A549 (cell line): ENCODE data around the gene MCM6. TPM values are rescaled to one million over a fixed set of nuclear protein-coding genes. Genes with fewer than 3 reads are reported as not detected.

Experiments used
- ATAC-seq, 2 experiments: fragments of 200-7000 bp in 1 of 2; fragments of >200 bp in 1 of 2; cut with Nextera tagmentation in 1 of 2; cut with Tn5 transposase in 1 of 2; 3 replicates each; pipeline versions ENCODE4 v1.8.0 to v1.9.1; 2018 to 2020; ENCODE audit warnings: mild to moderate bottlenecking in 1 of 2, moderate library complexity in 1 of 2
- CTCF ChIA-PET: fragments of 300-600 bp; sonication (Branson Sonifier 250); formaldehyde crosslinking; extraction: SDS; loops from one replicate; lab custom pipeline; 2021; ENCODE audit warnings: antibody characterized with exemption, inconsistent platforms; lab: Yijun Ruan, JAX
- POLR2A ChIA-PET: fragments of 350-600 bp; formaldehyde crosslinking; extraction: SDS; loops from one replicate; lab custom pipeline; 2021; ENCODE audit warnings: antibody characterized with exemption, inconsistent platforms; lab: Yijun Ruan, JAX
- DNase-seq, 2 experiments: peaks; one replicate each; pipeline versions ENCODE4 v3.0.0 to v3.0.0-alpha.2; 2011 to 2016; ENCODE audit warnings: low read depth in 1 of 2, low spot score in 1 of 2
- FAIRE-seq: peaks from 2 replicates; lab custom pipeline; 2011; peaks lifted over from hg19 to GRCh38; lab: Jason Lieb, UNC
- H3K27ac ChIP-seq, 2 experiments: fragments of >200 bp; sonication (Bioruptor Twin); formaldehyde crosslinking; 3 replicates each; pipeline ENCODE4 v1.5.1; 2016 to 2017
- H3K4me1 ChIP-seq: fragments of >200 bp; sonication (Bioruptor Twin); formaldehyde crosslinking; 3 replicates; pipeline ENCODE4 v1.6.1; 2016
- H3K4me2 ChIP-seq: fragments of >200 bp; sonication (Bioruptor Twin); formaldehyde crosslinking; 3 replicates; pipeline ENCODE4 v1.6.1; 2016
- H3K4me3 ChIP-seq: fragments of >200 bp; sonication (Bioruptor Twin); formaldehyde crosslinking; 3 replicates; pipeline ENCODE4 v1.5.1; 2016
- H3K9me3 ChIP-seq: fragments of >200 bp; sonication (Bioruptor Twin); formaldehyde crosslinking; 3 replicates; pipeline ENCODE4 v1.6.1; 2016
- ATOH8 ChIP-seq: fragments of 250-450 bp; sonication (Bioruptor Pico); IDR thresholded peaks from 2 replicates; pipeline ENCODE4 v1.5.0; 2020; ENCODE audit warnings: low read depth, mild to moderate bottlenecking, moderate library complexity
- BHLHE40 ChIP-seq: IDR thresholded peaks from 2 replicates; pipeline ENCODE4 v1.6.1; 2012; ENCODE audit warnings: low read depth, low read length, inconsistent platforms
- CBX2 ChIP-seq: fragments of 200-600 bp; sonication (generic); IDR thresholded peaks from 2 replicates; pipeline ENCODE4 v1.6.1; 2016; ENCODE audit warnings: low read depth, mild to moderate bottlenecking, borderline replicate concordance
- CBX8 ChIP-seq: fragments of 200-600 bp; sonication (generic); IDR thresholded peaks from 2 replicates; pipeline ENCODE4 v1.6.1; 2016
- CHD2 ChIP-seq: fragments of 150-350 bp; IDR thresholded peaks from 2 replicates; pipeline ENCODE4 v1.6.1; 2014; ENCODE audit warnings: low read length; ENCODE audit not compliant: partially characterized antibody
- CTCF ChIP-seq: fragments of >200 bp; sonication (Bioruptor Twin); formaldehyde crosslinking; IDR thresholded peaks from 3 replicates; pipeline ENCODE4 v1.5.1; 2016
- E2F6 ChIP-seq: IDR thresholded peaks from 2 replicates; pipeline ENCODE4 v1.6.1; 2012; ENCODE audit warnings: low read depth, borderline replicate concordance
- EHF ChIP-seq: fragments of 250-450 bp; sonication (Bioruptor Pico); IDR thresholded peaks from 2 replicates; pipeline ENCODE4 v1.5.0; 2020; ENCODE audit warnings: mild to moderate bottlenecking
- ELK1 ChIP-seq: fragments of 150-350 bp; IDR thresholded peaks from 2 replicates; pipeline ENCODE4 v1.6.1; 2014; ENCODE audit warnings: low read depth, mild to moderate bottlenecking, low read length
- EP300 ChIP-seq, 2 experiments: fragments of >200 bp; sonication (Bioruptor Twin); formaldehyde crosslinking; IDR thresholded peaks; 2 replicates in 1 of 2; 3 replicates in 1 of 2; pipeline ENCODE4 v1.6.1; 2016 to 2017
- FOSL2 ChIP-seq, 2 experiments: fragments of 450-650 bp in 1 of 2; fragments of >200 bp in 1 of 2; sonication (Bioruptor Twin) in 1 of 2; formaldehyde crosslinking; IDR thresholded peaks; 2 replicates each; pipeline versions ENCODE4 v1.5.0 to v1.6.1; 2016 to 2020; ENCODE audit warnings: mild to moderate bottlenecking in 1 of 2, moderate library complexity in 1 of 2
- HDAC2 ChIP-seq: fragments of 200-600 bp; sonication (generic); IDR thresholded peaks from 2 replicates; pipeline ENCODE4 v1.6.1; 2016
- HMGXB4 ChIP-seq: fragments of 250-450 bp; sonication (Bioruptor Pico); IDR thresholded peaks from 2 replicates; pipeline ENCODE4 v1.5.0; 2021; ENCODE audit warnings: mild to moderate bottlenecking, moderate library complexity, borderline replicate concordance
- JUNB ChIP-seq: fragments of >200 bp; sonication (Bioruptor Twin); formaldehyde crosslinking; IDR thresholded peaks from 2 replicates; pipeline ENCODE4 v1.6.1; 2016
- PHF8 ChIP-seq: fragments of 200-600 bp; sonication (generic); IDR thresholded peaks from 2 replicates; pipeline ENCODE4 v1.6.1; 2016; ENCODE audit warnings: low read depth, mild to moderate bottlenecking, antibody characterized with exemption, moderate library complexity, borderline replicate concordance
- POLR2A ChIP-seq: IDR thresholded peaks from 2 replicates; pipeline ENCODE4 v1.6.1; 2012; ENCODE audit warnings: mild to moderate bottlenecking, low read length
- RCOR1 ChIP-seq: fragments of 150-350 bp; IDR thresholded peaks from 2 replicates; pipeline ENCODE4 v1.6.1; 2014; ENCODE audit warnings: antibody characterized with exemption, low read length, low read depth
- REST ChIP-seq: fragments of 200-600 bp; sonication (generic); IDR thresholded peaks from 2 replicates; pipeline ENCODE4 v1.6.1; 2016; ENCODE audit warnings: antibody characterized with exemption, mild to moderate bottlenecking, moderate library complexity
- RFX5 ChIP-seq: fragments of 450-650 bp; IDR thresholded peaks from 2 replicates; pipeline ENCODE4 v1.7.1; 2014; ENCODE audit warnings: antibody characterized with exemption, mild to moderate bottlenecking, moderate library complexity
- RNF2 ChIP-seq: fragments of 200-600 bp; sonication (generic); IDR thresholded peaks from 2 replicates; pipeline ENCODE4 v1.6.1; 2016; ENCODE audit warnings: low read depth, mild to moderate bottlenecking, antibody characterized with exemption, moderate library complexity, borderline replicate concordance
- ZFP36 ChIP-seq: fragments of 450-650 bp; IDR thresholded peaks from 2 replicates; pipeline ENCODE4 v1.6.1; 2014; ENCODE audit warnings: borderline replicate concordance; ENCODE audit not compliant: partially characterized antibody
- ZSCAN20 ChIP-seq: fragments of 250-450 bp; sonication (Bioruptor Pico); IDR thresholded peaks from 2 replicates; pipeline ENCODE4 v1.8.0; 2022; ENCODE audit warnings: mild to moderate bottlenecking, moderate library complexity
- WGBS: methylation state at CpG from one replicate; pipeline ENCODE4 v1.1.6; 2017; ENCODE audit errors: missing lambda C conversion rate; 5-methylcytosine and 5-hydroxymethylcytosine counted together
- polyA plus RNA-seq, 4 experiments: library from polyadenylated mRNA; depleted of rRNA in 3 of 4; stranded (reverse); fragments of >200 nt; fragmentation: RNase III in 1 of 4; extraction: RNeasy Plus Mini Kit Qiagen cat#74134 plus additional on column Dnase treatment in 1 of 4; gene quantifications; 2 replicates in 3 of 4; 3 replicates in 1 of 4; pipeline ENCODE4 v1.2.3, GENCODE V29; 2011 to 2017

Gene MCM6
- polyA plus RNA-seq, 2 of the 4 experiments (the other 2 are of a cell fraction), result 59.6 to 61.4 TPM

- CTCF ChIA-PET, result interaction anchor here (0.6 to 1.9 kb wide), 4 partner anchors 9 to 890 kb away, joined by 3 to 7 read pairs (median 3); no protein-coding TSS in a partner anchor
- 100% methylated on average over 1 of the region's 1 CpG for WGBS
- ATAC-seq (no peak), FAIRE-seq (no peak), DNase-seq (no peak)
- Histone ChIP-seq H3K4me1 (no peaks in the 10 kb centered on the region), H3K27ac (no peak overlapping the region), H3K4me2 (no peak overlapping the region), H3K4me3 (no peak overlapping the region), H3K9me3 (no peaks in the 10 kb centered on the region)
- no peak for TF ChIP-seq CTCF
- no peak for TF ChIP-seq BHLHE40
- TF ChIP-seq ZFP36, result no peak
- no peak for TF ChIP-seq RCOR1
- no peak for TF ChIP-seq CHD2
- TF ChIP-seq PHF8, result no peak
- no peak for TF ChIP-seq HDAC2
- no peak for TF ChIP-seq JUNB
- TF ChIP-seq ZSCAN20 (CRISPR knock-in tag), result no peak
- POLR2A ChIA-PET, result no interaction called here
These were observed 18.7 kb upstream of the MCM6 start for GRCh38 chr2:135894930-135895329.

- Histone ChIP-seq H3K9me3 (no peaks in the 10 kb centered on the region), H3K4me3 (no peak overlapping the region), H3K4me1 (no peaks in the 10 kb centered on the region), H3K27ac (no peak overlapping the region), H3K4me2 (no peak overlapping the region)
- no peak for FAIRE-seq
- 69% methylated on average over 2 of the region's 2 CpGs for WGBS
- ATAC-seq, result no peak
- ChIA-PET POLR2A (no interaction called here), CTCF (interaction anchor here (0.7 to 0.8 kb wide), 2 partner anchors 15 to 78 kb away, joined by 3 read pairs; no protein-coding TSS in a partner anchor)
- DNase-seq, result no peak
- TF ChIP-seq CBX2 (no peak), CBX8 (no peak), PHF8 (no peak), HDAC2 (no peak), EHF (no peak), RNF2 (no peak), ATOH8 (CRISPR knock-in tag) (no peak), E2F6 (no peak), FOSL2 (IDR thresholded peaks at IDR 0.05) (no peak), FOSL2 (CRISPR knock-in tag; IDR thresholded peaks at IDR 0.05) (no peak), REST (no peak), EP300 (IDR thresholded peaks at IDR 0.05) (no peak), ELK1 (no peak), HMGXB4 (CRISPR knock-in tag) (no peak), POLR2A (no peak), RFX5 (no peak)
These were observed 17.1 kb upstream of the MCM6 start for GRCh38 chr2:135893374-135893794.
